Neural progenitor cell (in vitro differentiated cells): ENCODE results near the gene CUBN. TPM values are rescaled to one million over a fixed set of nuclear protein-coding genes. Genes with fewer than 3 reads are reported as not detected.

Source experiments
- DNase-seq: peaks from one replicate; pipeline ENCODE4 v3.0.0-alpha.2; 2016; ENCODE audit warnings: low spot score
- H2AFZ ChIP-seq: fragments of 200-600 bp; sonication (generic); replicated peaks from 2 replicates; pipeline ENCODE4 v1.6.1; 2016; ENCODE audit warnings: antibody characterized with exemption
- H3F3A ChIP-seq: fragments of 200-600 bp; sonication (generic); 2 replicates; pipeline ENCODE4 v1.6.1; 2016; ENCODE audit warnings: antibody characterized with exemption, low read depth
- H3K27ac ChIP-seq: fragments of 200-600 bp; sonication (generic); 2 replicates; pipeline ENCODE4 v1.5.1; 2016; ENCODE audit warnings: mild to moderate bottlenecking
- H3K27me3 ChIP-seq: fragments of 200-600 bp; sonication (generic); 2 replicates; pipeline ENCODE4 v1.6.1; 2016; ENCODE audit warnings: mild to moderate bottlenecking, moderate library complexity
- H3K36me3 ChIP-seq: fragments of 200-600 bp; sonication (generic); 2 replicates; pipeline ENCODE4 v1.5.1; 2016
- H3K4me1 ChIP-seq: fragments of 200-600 bp; sonication (generic); 2 replicates; pipeline ENCODE4 v1.6.1; 2016; ENCODE audit warnings: mixed run types
- H3K4me2 ChIP-seq: fragments of 200-600 bp; sonication (generic); 2 replicates; pipeline ENCODE4 v1.6.1; 2016
- H3K4me3 ChIP-seq: fragments of 200-600 bp; sonication (generic); 2 replicates; pipeline ENCODE4 v1.5.1; 2016
- H3K79me2 ChIP-seq: fragments of 200-600 bp; sonication (generic); 2 replicates; pipeline ENCODE4 v1.6.1; 2016; ENCODE audit warnings: low read depth
- H3K9ac ChIP-seq: fragments of 200-600 bp; sonication (generic); 2 replicates; pipeline ENCODE4 v1.6.1; 2016
- H3K9me3 ChIP-seq: fragments of 200-600 bp; sonication (generic); 2 replicates; pipeline ENCODE4 v1.5.1; 2016; ENCODE audit warnings: low read depth
- H4K20me1 ChIP-seq: fragments of 200-600 bp; sonication (generic); 2 replicates; pipeline ENCODE4 v1.6.1; 2016; ENCODE audit warnings: low read depth
- H3K27ac Mint-ChIP-seq: 3 replicates; pipeline ENCODE4 v1.8.0; 2021; ENCODE audit warnings: mixed read lengths
- H3K27me3 Mint-ChIP-seq: 2 replicates; pipeline ENCODE4 v1.8.0; 2022; ENCODE audit warnings: low read depth, mild to moderate bottlenecking, inconsistent platforms, moderate library complexity, mixed read lengths; ENCODE audit not compliant: insufficient read depth
- H3K36me3 Mint-ChIP-seq: 3 replicates; pipeline ENCODE4 v1.8.0; 2021; ENCODE audit warnings: mixed read lengths
- H3K4me1 Mint-ChIP-seq: 3 replicates; pipeline ENCODE4 v1.8.0; 2021; ENCODE audit warnings: mixed read lengths
- H3K4me3 Mint-ChIP-seq: 3 replicates; pipeline ENCODE4 v1.8.0; 2021; ENCODE audit warnings: mild to moderate bottlenecking, moderate library complexity, mixed read lengths
- H3K9me3 Mint-ChIP-seq: 3 replicates; pipeline ENCODE4 v1.8.0; 2020; ENCODE audit warnings: mixed read lengths
- CTCF ChIP-seq: fragments of 200-600 bp; sonication (generic); IDR thresholded peaks from 2 replicates; pipeline ENCODE4 v1.5.1; 2017; ENCODE audit warnings: antibody characterized with exemption, mild to moderate bottlenecking
- EZH2 ChIP-seq: fragments of 200-600 bp; sonication (generic); IDR thresholded peaks from 2 replicates; pipeline ENCODE4 v1.6.1; 2017; ENCODE audit warnings: antibody characterized with exemption, mild to moderate bottlenecking, moderate library complexity
- EZH2phosphoT487 ChIP-seq: fragments of 200-600 bp; sonication (generic); IDR thresholded peaks from 2 replicates; pipeline ENCODE4 v1.6.1; 2017; ENCODE audit warnings: antibody characterized with exemption
- total RNA-seq: library from RNA; depleted of rRNA; stranded (reverse); fragments of >200 nt; gene quantifications from 2 replicates; pipeline ENCODE4 v1.2.3, GENCODE V29; 2015; ENCODE audit warnings: low replicate concordance

CUBN gene
- total RNA-seq, 1 donor from 2014 or later = 2.2 TPM

GRCh38 chr10:17122726-17123661, 6.6 kb downstream of the CUBN start:
- Mint-ChIP-seq H3K4me1 (peaks cover 36% of the 10 kb centered on the region), H3K27me3 (peaks cover 2% of the 10 kb centered on the region), H3K36me3 (peaks cover 3% of the 10 kb centered on the region), H3K9me3 (no peaks in the 10 kb centered on the region), H3K27ac (peak overlapping the region; percentile 42), H3K4me3 (no peak overlapping the region)
- H2AFZ ChIP-seq = no peak overlapping the region
- TF ChIP-seq EZH2phosphoT487 = no peak
- TF ChIP-seq EZH2 = no peak
- no peak for TF ChIP-seq CTCF
- H3K27ac ChIP-seq = no peak overlapping the region
- H3K4me1 ChIP-seq = peaks cover 15% of the 10 kb centered on the region
- no peaks in the 10 kb centered on the region for H3K79me2 ChIP-seq
- H3K4me2 ChIP-seq = no peak overlapping the region
- no peaks in the 10 kb centered on the region for H3F3A ChIP-seq
- H3K27me3 ChIP-seq = no peaks in the 10 kb centered on the region
- H3K36me3 ChIP-seq = no peaks in the 10 kb centered on the region
- no peak overlapping the region for H3K9ac ChIP-seq
- H4K20me1 ChIP-seq = no peaks in the 10 kb centered on the region
- H3K4me3 ChIP-seq = no peak overlapping the region
- H3K9me3 ChIP-seq = no peaks in the 10 kb centered on the region
- DNase-seq = no peak

GRCh38 chr10:17122052-17122451, 7.6 kb downstream of the CUBN start:
- no peak overlapping the region for H3K9ac ChIP-seq
- peaks cover 34% of the 10 kb centered on the region for H3K4me1 Mint-ChIP-seq
- H2AFZ ChIP-seq = no peak overlapping the region
- H3K27ac Mint-ChIP-seq = no peak overlapping the region
- H4K20me1 ChIP-seq = no peaks in the 10 kb centered on the region
- H3K36me3 ChIP-seq = no peaks in the 10 kb centered on the region
- H3K9me3 ChIP-seq = no peaks in the 10 kb centered on the region
- H3K4me3 Mint-ChIP-seq = no peak overlapping the region
- no peaks in the 10 kb centered on the region for H3K79me2 ChIP-seq
- H3K9me3 Mint-ChIP-seq = no peaks in the 10 kb centered on the region
- H3K27me3 Mint-ChIP-seq = peaks cover 2% of the 10 kb centered on the region
- no peak for TF ChIP-seq CTCF
- TF ChIP-seq EZH2phosphoT487 = no peak
- TF ChIP-seq EZH2 = no peak
- H3K36me3 Mint-ChIP-seq = peaks cover 3% of the 10 kb centered on the region
- H3K27me3 ChIP-seq = no peaks in the 10 kb centered on the region
- H3K4me1 ChIP-seq = peaks cover 15% of the 10 kb centered on the region
- DNase-seq = no peak
- H3F3A ChIP-seq = no peaks in the 10 kb centered on the region
- no peak overlapping the region for H3K4me2 ChIP-seq
- H3K27ac ChIP-seq = no peak overlapping the region
- H3K4me3 ChIP-seq = no peak overlapping the region

- H3K36me3 Mint-ChIP-seq = peaks cover 3% of the 10 kb centered on the region
- no peaks in the 10 kb centered on the region for H3K9me3 Mint-ChIP-seq
- H3K27ac Mint-ChIP-seq = no peak overlapping the region
- no peak for DNase-seq
- H3K27me3 ChIP-seq = no peaks in the 10 kb centered on the region
- H3K9ac ChIP-seq = no peak overlapping the region
- no peaks in the 10 kb centered on the region for H4K20me1 ChIP-seq
- no peak overlapping the region for H3K27ac ChIP-seq
- H3K4me1 ChIP-seq = peaks cover 15% of the 10 kb centered on the region
- H3K4me3 Mint-ChIP-seq = no peak overlapping the region
- no peak overlapping the region for H2AFZ ChIP-seq
- no peaks in the 10 kb centered on the region for H3K9me3 ChIP-seq
- peaks cover 2% of the 10 kb centered on the region for H3K27me3 Mint-ChIP-seq
- H3K36me3 ChIP-seq = no peaks in the 10 kb centered on the region
- no peak overlapping the region for H3K4me3 ChIP-seq
- H3F3A ChIP-seq = no peaks in the 10 kb centered on the region
- no peak overlapping the region for H3K4me2 ChIP-seq
- TF ChIP-seq CTCF = no peak
- no peaks in the 10 kb centered on the region for H3K79me2 ChIP-seq
- H3K4me1 Mint-ChIP-seq = peaks cover 23% of the 10 kb centered on the region
Observed at GRCh38 chr10:17120694-17121093, 8.9 kb downstream of the CUBN start.
